K562 (cell line): ENCODE results near the gene CAPN8. TPM values are rescaled to one million over a fixed set of nuclear protein-coding genes. Genes with fewer than 3 reads are reported as not detected.

Experiments
- JUND ChIP-seq, 2 experiments: IDR thresholded peaks; 2 replicates in 1 of 2; 3 replicates in 1 of 2; pipeline ENCODE4 v1.6.1; 2011; ENCODE audit warnings: borderline replicate concordance in 2 of 2, low read depth in 2 of 2, low read length in 2 of 2, improper control_type of control experiment in 1 of 2, missing biosample characterization in 1 of 2, missing genetic modification characterization in 1 of 2, missing genetic modification reagents in 1 of 2
- MCM2 ChIP-seq: fragments of 450-650 bp; IDR thresholded peaks from 2 replicates; pipeline ENCODE4 v1.6.1; 2017; ENCODE audit warnings: low read depth, mild to moderate bottlenecking
- NFRKB ChIP-seq: fragments of 450-650 bp; IDR thresholded peaks from 2 replicates; pipeline ENCODE4 v1.6.1; 2016; ENCODE audit warnings: low read depth
- NR1H2 ChIP-seq: sonication (generic); formaldehyde crosslinking; IDR thresholded peaks from 2 replicates; pipeline ENCODE4 v1.4.0; 2020; ENCODE audit warnings: mild to moderate bottlenecking, missing genetic modification reagents
- PPARD ChIP-seq: fragments of 250-450 bp; sonication (Bioruptor Pico); IDR thresholded peaks from 2 replicates; pipeline ENCODE4 v1.8.0; 2022; ENCODE audit warnings: inconsistent platforms, mild to moderate bottlenecking, moderate library complexity
- SMAD3 ChIP-seq: fragments of 450-650 bp; formaldehyde crosslinking; conservative IDR thresholded peaks from 2 replicates; pipeline ENCODE4 v1.4.0; 2020; ENCODE audit warnings: mild to moderate bottlenecking
- SRSF1 ChIP-seq: fragments of 200-400 bp; formaldehyde crosslinking; IDR thresholded peaks from 2 replicates; pipeline ENCODE4 v1.6.1; 2017; ENCODE audit warnings: mild to moderate bottlenecking, low read depth, low read length, moderate library complexity
- polyA plus RNA-seq, 8 experiments: library from polyadenylated mRNA; depleted of rRNA in 4 of 8; stranded (reverse) in 5 of 8; unstranded in 3 of 8; fragments of >200 nt; fragmentation: Nextera tagmentation in 2 of 8; fragmentation: Illumina TruSeq in 1 of 8; extraction: Ambion mirVana in 2 of 8; extraction: Trizol in 1 of 8; gene quantifications; 2 replicates each; pipeline versions ENCODE4 v1.2.1 to v1.2.3, GENCODE V29; 2011 to 2014; ENCODE audit warnings: inconsistent platforms in 1 of 8, missing spikeins in 1 of 8
- total RNA-seq, 7 experiments: library from RNA; depleted of rRNA in 6 of 7; stranded (reverse); fragments of >200 nt in 6 of 7; fragmentation: Illumina TruSeq in 2 of 7; extraction: Trizol in 2 of 7; gene quantifications; 2 replicates each; pipeline versions ENCODE4 v1.2.1 to v1.2.3, GENCODE V29; 2011 to 2021; ENCODE audit warnings: low replicate concordance in 1 of 7
- TF ChIP-seq, protein P1 (sequence below): fragments of 200-600 bp; sonication (generic); IDR thresholded peaks from one replicate; pipeline ENCODE4 v1.6.1; 2012; ENCODE audit warnings: mild to moderate bottlenecking, low read depth, low read length, inconsistent platforms
- TF ChIP-seq, protein P2 (sequence below): fragments of 200-800 bp; sonication (Bioruptor generic); IDR thresholded peaks from 2 replicates; pipeline ENCODE4 v1.6.1; 2016; ENCODE audit warnings: missing genetic modification characterization, missing compliant biosample characterization
- TF ChIP-seq, protein P3 (sequence below): sonication (generic); formaldehyde crosslinking; IDR thresholded peaks from 2 replicates; pipeline ENCODE4 v1.9.0; 2022; ENCODE audit warnings: mild to moderate bottlenecking, missing genetic modification reagents

The CAPN8 gene
- total and polyA plus RNA-seq, 9 of the 15 experiments (the other 6 are each of a cell fraction or from before 2014, with no cell fraction given) = 0.06 TPM; not detected in 8

DNA sequence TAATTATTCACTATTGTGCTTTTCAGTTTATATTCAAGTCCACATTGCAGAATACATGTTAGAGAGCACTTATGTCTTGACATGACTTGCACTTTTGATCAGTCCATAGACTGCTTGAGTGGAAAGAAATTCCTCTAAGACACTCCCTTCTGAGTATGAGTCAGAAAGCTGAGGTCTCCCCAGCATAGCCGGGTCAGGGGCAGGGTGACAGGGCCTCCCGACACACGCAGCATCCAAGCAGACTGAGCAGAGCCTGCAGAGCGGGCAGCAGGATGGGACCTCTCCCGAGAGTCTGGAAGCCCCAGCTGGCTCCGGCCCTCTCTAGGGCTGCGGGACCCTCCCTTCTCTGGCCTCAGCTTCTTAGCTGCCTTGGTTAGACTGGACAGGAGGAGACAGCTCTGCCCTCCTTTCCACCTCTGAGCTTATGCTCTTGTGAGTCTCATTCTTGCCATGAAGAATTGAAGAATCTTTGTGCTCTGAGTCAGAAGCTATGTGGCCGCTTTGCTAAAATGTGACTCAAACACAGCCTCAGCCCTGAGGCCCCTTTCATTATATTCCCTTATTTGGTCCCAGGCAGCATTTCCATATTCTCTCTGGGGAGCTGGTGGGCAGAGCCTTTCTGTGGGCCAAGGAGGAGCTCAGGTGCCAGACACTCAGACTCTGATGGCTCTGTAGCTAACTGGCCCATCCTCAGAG, 35.6 kb upstream of the CAPN8 start (continued):
- TF ChIP-seq, protein P1, sequence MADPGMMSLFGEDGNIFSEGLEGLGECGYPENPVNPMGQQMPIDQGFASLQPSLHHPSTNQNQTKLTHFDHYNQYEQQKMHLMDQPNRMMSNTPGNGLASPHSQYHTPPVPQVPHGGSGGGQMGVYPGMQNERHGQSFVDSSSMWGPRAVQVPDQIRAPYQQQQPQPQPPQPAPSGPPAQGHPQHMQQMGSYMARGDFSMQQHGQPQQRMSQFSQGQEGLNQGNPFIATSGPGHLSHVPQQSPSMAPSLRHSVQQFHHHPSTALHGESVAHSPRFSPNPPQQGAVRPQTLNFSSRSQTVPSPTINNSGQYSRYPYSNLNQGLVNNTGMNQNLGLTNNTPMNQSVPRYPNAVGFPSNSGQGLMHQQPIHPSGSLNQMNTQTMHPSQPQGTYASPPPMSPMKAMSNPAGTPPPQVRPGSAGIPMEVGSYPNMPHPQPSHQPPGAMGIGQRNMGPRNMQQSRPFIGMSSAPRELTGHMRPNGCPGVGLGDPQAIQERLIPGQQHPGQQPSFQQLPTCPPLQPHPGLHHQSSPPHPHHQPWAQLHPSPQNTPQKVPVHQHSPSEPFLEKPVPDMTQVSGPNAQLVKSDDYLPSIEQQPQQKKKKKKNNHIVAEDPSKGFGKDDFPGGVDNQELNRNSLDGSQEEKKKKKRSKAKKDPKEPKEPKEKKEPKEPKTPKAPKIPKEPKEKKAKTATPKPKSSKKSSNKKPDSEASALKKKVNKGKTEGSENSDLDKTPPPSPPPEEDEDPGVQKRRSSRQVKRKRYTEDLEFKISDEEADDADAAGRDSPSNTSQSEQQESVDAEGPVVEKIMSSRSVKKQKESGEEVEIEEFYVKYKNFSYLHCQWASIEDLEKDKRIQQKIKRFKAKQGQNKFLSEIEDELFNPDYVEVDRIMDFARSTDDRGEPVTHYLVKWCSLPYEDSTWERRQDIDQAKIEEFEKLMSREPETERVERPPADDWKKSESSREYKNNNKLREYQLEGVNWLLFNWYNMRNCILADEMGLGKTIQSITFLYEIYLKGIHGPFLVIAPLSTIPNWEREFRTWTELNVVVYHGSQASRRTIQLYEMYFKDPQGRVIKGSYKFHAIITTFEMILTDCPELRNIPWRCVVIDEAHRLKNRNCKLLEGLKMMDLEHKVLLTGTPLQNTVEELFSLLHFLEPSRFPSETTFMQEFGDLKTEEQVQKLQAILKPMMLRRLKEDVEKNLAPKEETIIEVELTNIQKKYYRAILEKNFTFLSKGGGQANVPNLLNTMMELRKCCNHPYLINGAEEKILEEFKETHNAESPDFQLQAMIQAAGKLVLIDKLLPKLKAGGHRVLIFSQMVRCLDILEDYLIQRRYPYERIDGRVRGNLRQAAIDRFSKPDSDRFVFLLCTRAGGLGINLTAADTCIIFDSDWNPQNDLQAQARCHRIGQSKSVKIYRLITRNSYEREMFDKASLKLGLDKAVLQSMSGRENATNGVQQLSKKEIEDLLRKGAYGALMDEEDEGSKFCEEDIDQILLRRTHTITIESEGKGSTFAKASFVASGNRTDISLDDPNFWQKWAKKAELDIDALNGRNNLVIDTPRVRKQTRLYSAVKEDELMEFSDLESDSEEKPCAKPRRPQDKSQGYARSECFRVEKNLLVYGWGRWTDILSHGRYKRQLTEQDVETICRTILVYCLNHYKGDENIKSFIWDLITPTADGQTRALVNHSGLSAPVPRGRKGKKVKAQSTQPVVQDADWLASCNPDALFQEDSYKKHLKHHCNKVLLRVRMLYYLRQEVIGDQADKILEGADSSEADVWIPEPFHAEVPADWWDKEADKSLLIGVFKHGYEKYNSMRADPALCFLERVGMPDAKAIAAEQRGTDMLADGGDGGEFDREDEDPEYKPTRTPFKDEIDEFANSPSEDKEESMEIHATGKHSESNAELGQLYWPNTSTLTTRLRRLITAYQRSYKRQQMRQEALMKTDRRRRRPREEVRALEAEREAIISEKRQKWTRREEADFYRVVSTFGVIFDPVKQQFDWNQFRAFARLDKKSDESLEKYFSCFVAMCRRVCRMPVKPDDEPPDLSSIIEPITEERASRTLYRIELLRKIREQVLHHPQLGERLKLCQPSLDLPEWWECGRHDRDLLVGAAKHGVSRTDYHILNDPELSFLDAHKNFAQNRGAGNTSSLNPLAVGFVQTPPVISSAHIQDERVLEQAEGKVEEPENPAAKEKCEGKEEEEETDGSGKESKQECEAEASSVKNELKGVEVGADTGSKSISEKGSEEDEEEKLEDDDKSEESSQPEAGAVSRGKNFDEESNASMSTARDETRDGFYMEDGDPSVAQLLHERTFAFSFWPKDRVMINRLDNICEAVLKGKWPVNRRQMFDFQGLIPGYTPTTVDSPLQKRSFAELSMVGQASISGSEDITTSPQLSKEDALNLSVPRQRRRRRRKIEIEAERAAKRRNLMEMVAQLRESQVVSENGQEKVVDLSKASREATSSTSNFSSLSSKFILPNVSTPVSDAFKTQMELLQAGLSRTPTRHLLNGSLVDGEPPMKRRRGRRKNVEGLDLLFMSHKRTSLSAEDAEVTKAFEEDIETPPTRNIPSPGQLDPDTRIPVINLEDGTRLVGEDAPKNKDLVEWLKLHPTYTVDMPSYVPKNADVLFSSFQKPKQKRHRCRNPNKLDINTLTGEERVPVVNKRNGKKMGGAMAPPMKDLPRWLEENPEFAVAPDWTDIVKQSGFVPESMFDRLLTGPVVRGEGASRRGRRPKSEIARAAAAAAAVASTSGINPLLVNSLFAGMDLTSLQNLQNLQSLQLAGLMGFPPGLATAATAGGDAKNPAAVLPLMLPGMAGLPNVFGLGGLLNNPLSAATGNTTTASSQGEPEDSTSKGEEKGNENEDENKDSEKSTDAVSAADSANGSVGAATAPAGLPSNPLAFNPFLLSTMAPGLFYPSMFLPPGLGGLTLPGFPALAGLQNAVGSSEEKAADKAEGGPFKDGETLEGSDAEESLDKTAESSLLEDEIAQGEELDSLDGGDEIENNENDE = no peak
- TF ChIP-seq, protein P2, sequence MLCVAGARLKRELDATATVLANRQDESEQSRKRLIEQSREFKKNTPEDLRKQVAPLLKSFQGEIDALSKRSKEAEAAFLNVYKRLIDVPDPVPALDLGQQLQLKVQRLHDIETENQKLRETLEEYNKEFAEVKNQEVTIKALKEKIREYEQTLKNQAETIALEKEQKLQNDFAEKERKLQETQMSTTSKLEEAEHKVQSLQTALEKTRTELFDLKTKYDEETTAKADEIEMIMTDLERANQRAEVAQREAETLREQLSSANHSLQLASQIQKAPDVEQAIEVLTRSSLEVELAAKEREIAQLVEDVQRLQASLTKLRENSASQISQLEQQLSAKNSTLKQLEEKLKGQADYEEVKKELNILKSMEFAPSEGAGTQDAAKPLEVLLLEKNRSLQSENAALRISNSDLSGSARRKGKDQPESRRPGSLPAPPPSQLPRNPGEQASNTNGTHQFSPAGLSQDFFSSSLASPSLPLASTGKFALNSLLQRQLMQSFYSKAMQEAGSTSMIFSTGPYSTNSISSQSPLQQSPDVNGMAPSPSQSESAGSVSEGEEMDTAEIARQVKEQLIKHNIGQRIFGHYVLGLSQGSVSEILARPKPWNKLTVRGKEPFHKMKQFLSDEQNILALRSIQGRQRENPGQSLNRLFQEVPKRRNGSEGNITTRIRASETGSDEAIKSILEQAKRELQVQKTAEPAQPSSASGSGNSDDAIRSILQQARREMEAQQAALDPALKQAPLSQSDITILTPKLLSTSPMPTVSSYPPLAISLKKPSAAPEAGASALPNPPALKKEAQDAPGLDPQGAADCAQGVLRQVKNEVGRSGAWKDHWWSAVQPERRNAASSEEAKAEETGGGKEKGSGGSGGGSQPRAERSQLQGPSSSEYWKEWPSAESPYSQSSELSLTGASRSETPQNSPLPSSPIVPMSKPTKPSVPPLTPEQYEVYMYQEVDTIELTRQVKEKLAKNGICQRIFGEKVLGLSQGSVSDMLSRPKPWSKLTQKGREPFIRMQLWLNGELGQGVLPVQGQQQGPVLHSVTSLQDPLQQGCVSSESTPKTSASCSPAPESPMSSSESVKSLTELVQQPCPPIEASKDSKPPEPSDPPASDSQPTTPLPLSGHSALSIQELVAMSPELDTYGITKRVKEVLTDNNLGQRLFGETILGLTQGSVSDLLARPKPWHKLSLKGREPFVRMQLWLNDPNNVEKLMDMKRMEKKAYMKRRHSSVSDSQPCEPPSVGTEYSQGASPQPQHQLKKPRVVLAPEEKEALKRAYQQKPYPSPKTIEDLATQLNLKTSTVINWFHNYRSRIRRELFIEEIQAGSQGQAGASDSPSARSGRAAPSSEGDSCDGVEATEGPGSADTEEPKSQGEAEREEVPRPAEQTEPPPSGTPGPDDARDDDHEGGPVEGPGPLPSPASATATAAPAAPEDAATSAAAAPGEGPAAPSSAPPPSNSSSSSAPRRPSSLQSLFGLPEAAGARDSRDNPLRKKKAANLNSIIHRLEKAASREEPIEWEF (CRISPR knock-in tag) = no peak
- TF ChIP-seq, protein P3, sequence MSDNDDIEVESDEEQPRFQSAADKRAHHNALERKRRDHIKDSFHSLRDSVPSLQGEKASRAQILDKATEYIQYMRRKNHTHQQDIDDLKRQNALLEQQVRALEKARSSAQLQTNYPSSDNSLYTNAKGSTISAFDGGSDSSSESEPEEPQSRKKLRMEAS (CRISPR knock-in tag) = peak; percentile 28; the same call in 1 of the 2 replicates
- TF ChIP-seq SMAD3 (CRISPR knock-in tag) (no peak), MCM2 (no peak), NFRKB (0 out of 2 replicates have a peak, but pooled peaks have one; percentile 5), JUND (IDR thresholded peaks at IDR 0.05; ENCODE audit: borderline replicate concordance, low read depth, low read length) (peak; percentile 95), JUND (tag; IDR thresholded peaks at IDR 0.05; ENCODE audit: borderline replicate concordance, low read depth, low read length) (peak; percentile 93; the same call in 2 of the 3 replicates), SRSF1 (no peak), NR1H2 (CRISPR knock-in tag) (no peak), PPARD (CRISPR knock-in tag) (no peak)
